ENCODE measurements around the gene AMOTL2.

AMOTL2 gene

DNA sequence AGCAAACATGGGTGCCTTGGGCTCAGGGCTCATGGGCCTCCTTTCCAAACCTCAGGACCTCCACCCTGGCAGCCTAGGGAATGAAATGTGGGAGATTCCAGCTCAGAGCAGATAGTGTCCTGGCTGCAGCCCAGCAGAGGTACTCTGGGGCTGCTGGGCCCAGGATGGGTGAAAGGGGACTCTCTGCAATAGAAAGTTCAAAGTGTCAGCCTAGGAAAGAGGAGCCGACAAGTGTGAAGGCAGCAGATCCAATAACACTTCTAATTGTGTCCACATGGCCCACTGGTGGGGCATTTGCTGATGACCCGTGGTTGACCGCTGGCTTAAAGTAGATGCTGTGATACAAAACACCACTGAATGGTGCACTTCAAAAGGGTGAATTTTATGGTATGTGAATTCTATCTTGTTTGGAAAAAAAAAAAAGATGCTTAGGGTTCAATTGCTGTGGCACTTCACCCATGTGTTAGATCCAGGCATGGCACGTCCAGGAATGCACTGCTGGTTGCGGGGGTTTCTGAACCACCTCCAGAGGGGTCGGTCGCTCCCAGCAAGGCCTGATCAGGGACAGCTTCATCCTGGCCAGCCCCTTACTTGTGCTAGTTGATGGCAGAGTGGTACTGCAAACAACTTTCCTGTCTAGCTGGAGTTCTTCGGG, 20.9 kb downstream of the AMOTL2 start:
- DNase-seq (ENCODE audit: low read depth in 2 of 2) = no peak

DNA sequence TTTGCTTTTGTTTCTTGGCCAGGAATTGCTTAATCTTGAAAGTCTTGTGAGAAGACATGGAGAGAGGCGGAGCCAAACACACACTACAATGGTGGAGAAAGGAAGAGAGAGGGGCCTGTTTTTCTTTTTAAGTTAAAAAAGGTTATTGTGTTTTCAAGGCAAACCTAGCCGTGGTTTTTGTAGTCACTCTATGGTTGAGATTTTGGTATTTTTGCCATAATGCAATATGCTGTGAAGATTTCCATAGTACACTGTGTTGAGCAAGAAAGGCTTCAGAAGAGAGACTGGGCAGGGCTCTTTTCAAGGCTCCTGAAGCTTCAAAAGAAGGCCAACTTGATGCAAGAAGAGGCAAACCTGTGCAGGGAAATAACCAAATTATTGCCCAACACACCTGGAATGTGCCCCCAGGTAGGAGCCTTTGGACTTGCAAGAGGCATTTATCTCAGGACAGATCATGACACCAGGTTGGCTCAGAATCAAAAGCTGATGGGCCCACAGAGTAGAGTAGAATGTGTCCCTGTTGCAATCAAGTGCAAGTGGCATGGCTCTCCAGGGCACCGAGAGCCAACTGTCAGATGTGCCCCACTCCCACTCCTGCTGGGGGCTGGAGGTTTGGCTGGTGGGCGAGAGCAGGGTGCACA, 22.1 kb downstream of the AMOTL2 start:
- no peak for DNase-seq (ENCODE audit: low read depth in 2 of 2)

DNA sequence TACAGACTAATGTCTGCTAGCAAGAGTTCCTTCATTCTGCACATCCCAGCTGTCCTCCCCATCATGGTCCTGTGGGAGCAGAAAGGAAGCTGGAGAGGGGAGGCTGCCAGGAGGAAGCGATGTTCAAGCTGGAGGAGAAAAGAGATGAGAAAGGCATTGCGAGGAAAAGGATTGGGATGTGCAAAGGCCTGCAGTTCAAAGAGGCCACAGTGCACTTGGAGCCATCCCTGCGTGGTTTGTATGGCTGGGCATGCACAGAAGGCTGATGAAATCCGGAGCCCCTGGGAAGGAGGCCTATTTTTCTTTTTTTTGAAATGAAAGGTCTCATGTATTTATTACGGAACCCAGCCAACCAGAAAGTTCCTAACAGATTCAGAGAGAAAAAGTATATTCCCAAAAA, 22.8 kb downstream of the AMOTL2 start:
- DNase-seq (ENCODE audit: low read depth in 2 of 2) = no peak

DNA sequence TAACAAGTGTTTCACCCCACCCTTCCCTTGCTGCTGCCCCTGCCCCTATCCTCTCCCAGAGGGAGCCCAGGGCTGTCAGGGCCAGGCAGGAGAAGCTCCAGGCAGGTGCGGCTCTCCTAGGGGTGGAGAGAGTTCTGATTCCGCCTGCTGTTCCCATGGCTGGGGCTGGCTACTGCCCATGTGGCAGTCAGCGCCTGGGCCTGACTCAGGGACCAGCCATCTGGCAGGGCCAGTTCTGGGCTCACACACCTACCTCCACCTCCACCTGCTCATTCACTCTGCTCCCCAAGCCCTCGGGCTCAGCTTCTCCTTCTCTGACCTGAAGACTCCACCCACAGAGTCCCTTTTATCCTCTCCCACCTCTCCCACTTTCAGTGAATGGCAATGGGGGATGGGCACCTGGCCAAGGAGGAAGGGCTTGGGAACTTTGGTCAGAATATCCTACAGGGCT, 23.4 kb downstream of the AMOTL2 start:
- DNase-seq (ENCODE audit: low read depth in 2 of 2) = no peak

DNA sequence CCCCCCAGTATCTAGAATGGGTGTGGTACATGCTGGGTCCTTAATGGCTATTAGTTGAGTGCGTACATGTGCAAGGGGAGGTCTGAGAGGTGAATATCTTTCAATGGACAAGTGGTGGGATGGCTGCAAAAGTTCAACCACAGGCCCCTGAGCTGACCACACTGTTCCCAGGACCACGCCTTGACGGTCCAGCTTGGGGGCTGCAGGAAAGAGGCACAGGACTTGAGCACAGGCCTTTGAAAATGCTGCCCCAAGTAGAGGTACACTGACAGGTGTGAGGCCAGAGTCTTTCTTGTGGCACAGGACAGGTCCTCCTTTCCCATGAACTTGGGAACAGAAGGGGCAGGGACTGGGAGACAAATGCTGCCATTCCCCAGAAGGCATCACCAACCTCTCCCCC, 24.0 kb downstream of the AMOTL2 start:
- no peak for DNase-seq (ENCODE audit: low read depth in 2 of 2)

DNA sequence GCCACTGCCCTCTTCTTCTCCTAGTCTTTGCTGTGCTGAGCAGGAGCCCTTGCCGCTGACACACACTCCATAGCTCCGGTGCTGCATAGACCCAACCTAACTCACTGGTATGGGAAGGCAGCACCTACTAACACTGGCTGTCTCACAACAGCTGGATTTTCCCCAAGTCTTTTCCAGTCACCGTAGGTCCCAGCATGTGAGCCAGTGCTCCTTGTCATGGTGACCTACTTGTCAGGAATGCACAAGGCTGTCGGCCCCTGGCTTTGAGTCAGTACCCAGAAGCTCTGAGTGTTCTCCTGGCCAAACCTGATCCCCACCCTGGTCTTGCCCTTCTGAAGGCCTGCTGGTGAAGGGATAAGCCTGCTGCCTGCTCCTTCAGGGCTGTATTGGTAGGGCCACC, 25.7 kb downstream of the AMOTL2 start:
- DNase-seq (ENCODE audit: low read depth in 2 of 2) = no peak

GRCh38 chr3:134347551-134347950, 26.7 kb downstream of the AMOTL2 start:
- DNase-seq (ENCODE audit: low read depth in 2 of 2) = no peak

- no peak for DNase-seq (ENCODE audit: low read depth in 2 of 2)
Measured at GRCh38 chr3:134346744-134347143, 27.5 kb downstream of the AMOTL2 start.

- no peak for DNase-seq (ENCODE audit: low read depth in 2 of 2)
Measured at GRCh38 chr3:134345202-134345601, 29.0 kb downstream of the AMOTL2 start.

- DNase-seq (ENCODE audit: low read depth in 2 of 2) = no peak
Measured at GRCh38 chr3:134344560-134344959, 29.7 kb downstream of the AMOTL2 start.

DNA sequence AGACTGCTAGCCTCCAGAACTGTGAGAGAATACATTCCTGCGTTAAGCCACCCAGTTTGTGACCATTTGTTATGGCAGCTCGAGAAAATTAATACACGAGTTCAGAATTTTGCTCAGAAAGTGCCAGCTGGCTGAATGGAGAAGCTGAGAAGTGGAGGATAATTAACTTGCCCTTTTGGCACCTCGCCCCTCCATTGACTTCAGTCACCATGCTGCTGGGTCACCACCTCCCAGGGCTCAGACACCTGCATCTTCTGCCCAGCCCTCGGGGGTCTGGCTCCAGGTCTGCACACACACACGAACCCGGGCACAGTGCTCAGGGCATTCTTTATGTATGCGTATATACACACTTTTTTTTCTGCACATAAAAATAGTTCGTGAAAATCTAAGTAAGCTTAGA, 32.0 kb downstream of the AMOTL2 start:
- no peak for DNase-seq (ENCODE audit: low read depth in 2 of 2)

DNA sequence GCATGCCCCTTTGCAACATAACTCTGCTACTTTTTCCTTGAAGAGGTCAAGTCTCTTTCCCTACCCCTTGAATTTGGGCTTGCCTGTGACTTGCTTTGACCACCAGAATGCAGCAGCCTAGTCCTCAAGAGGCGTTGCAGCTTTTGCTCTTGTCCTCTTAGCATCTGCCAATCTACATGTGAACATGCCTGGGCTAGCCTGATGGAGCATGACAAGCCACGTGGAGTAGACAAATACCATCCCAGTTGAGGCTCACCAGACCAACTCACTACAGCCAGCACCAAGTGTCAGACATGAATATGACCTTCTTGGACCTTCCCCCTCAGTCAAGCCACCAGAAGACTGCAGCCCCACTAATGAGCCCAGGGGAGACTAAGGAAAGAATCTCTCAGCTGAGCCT, 32.9 kb downstream of the AMOTL2 start:
- no peak for DNase-seq (ENCODE audit: low read depth in 2 of 2)

DNA sequence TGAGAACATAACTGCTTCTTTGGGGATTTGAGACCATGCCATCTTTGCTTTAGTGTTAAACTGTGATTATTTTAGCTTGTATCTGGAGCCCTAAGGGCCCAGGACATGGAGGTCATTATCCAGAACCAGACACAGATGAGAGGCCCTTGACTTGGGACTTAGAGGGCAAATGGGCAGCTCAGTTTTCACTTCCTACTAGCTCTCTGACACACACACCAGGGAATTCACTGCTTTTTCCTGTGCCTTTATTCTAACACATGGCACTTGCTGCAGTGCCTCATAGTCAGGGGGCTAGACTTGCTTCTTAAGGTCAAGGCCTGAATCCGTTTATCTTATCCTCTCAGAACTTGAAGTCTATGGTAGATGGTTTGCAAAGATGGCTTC, 33.3 kb downstream of the AMOTL2 start:
- no peak for DNase-seq (ENCODE audit: low read depth in 2 of 2)

GRCh38 chr3:134340362-134340981, 33.8 kb downstream of the AMOTL2 start:
- no peak for DNase-seq (ENCODE audit: low read depth in 2 of 2)

DNA sequence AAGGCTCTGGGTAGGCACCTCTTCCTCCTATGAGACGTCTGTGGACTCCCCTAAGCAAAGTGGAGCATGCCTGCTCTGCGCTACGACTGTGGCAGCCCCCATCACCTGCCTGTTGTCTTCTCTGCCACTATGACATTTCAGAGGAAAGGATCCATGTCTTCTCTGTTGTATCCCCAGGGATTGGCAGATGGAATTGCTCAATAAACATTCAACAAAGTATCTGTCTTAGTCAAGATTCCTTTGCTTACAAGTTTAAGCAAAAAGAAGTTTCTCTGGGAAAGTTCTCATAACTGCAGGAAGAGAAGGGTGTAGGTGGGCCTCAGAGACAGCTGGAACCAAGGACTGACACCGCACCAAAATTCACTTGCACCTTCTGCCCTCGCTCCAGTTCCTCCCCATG, 34.3 kb downstream of the AMOTL2 start:
- no peak for DNase-seq (ENCODE audit: low read depth in 2 of 2)

DNA sequence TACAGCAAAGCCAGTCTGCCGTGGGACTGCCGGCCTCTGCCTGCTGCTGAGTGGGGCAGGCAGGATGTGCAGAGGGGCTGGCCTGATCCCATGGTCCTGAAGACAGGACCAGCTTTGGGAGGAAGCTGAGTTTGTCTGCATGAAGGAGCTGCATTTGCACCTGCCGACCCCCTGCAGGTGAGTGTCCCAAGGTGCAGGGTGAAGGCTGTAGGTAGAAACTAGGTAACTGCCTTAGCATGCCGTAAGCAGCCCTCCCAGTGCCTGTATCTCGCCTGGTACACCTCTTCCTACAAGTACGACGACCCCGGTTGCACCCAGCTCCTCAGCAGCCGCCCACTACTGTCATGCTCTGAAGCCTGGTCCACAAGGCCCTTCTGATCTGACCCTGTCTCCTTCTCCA, 34.9 kb downstream of the AMOTL2 start:
- DNase-seq (ENCODE audit: low read depth in 2 of 2) = no peak

DNA sequence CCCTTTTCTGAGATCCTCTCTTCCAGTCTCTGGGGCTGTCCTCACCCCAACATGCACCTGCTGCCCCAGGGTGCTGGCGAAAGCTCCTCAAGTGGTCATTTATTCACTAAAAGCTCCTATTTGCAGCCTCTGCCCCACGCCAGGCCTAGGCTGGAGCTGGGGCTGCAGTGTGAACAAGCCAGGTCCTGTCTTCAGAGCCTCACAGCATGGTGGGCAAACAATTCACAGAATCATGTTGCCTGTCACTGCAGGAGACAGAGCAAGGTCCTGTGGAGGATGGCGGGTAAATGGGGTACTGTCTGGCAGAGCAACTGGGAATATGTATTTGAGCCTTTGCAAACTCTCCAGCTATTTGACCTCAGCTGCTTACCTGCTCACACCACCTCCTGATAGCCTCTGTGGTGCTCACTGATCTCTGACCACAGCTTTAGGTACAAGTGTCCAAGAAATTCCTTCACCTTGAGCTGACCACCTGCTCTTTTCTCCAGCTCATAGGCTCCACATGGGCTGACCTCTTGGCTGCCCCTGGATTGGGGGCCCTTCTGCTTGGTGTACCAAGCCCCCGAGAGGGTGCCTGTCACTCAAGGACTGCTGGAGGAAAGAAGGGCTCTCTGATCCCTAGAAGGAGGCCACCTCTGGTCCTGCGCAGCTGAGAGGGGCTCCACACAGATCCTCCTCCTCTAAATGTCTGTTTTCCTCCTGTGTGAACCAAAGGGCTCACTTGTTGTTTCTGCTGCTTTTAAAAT, 35.6 kb downstream of the AMOTL2 start:
- no peak for DNase-seq (ENCODE audit: low read depth in 2 of 2)

- DNase-seq (ENCODE audit: low read depth in 2 of 2) = no peak
Measured at GRCh38 chr3:134338201-134338512, 36.1 kb downstream of the AMOTL2 start.

- no peak for DNase-seq (ENCODE audit: low read depth in 2 of 2)
Measured at GRCh38 chr3:134337511-134338200, 36.6 kb downstream of the AMOTL2 start.

GRCh38 chr3:134337071-134337482, 37.2 kb downstream of the AMOTL2 start:
- DNase-seq (ENCODE audit: low read depth in 2 of 2) = no peak

DNA sequence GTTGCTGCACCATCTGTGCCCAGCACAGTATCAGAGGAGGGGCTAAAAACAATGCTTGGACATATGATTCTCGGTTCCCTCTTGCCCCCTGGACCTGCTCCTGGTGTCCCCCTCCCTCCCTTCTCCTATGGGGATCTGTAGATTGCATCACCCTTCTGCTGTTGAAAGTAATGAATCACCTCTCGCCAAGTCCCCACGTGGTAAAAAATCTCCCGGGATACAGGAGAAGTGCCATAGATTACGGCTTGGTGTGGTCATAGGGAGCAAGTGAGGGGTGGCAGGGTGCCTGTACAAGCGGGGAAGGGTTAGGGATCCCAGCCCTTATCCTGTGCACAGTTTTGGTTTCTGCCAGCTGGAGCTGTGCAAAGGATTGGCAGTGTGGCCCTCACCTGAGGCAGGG, 37.7 kb downstream of the AMOTL2 start:
- DNase-seq (ENCODE audit: low read depth in 2 of 2) = no peak

DNA sequence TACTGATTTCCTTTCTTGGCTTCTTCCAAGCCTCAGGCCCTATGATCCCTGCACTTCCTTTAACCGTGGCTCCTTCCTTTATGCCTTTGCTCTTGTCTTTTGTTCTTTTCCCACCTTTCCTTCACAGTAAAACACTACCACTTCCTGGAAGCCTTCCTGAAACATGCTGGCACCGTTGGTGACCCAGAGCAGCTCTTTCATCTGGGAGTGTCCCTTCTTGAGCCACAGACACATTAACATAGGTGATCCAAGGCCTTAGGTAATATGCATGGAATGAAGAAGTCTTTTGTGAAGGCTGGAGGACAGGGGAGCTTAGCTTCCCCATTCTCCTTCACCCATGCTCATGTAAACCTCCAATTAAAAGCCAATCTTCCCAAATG, 39.4 kb downstream of the AMOTL2 start:
- DNase-seq (ENCODE audit: low read depth in 2 of 2) = no peak
